ENCODE data around the gene PLCH2.

GRCh38 chr1:2538376-2538775, 62.3 kb downstream of the PLCH2 start:
- TF ChIP-seq, protein P1, sequence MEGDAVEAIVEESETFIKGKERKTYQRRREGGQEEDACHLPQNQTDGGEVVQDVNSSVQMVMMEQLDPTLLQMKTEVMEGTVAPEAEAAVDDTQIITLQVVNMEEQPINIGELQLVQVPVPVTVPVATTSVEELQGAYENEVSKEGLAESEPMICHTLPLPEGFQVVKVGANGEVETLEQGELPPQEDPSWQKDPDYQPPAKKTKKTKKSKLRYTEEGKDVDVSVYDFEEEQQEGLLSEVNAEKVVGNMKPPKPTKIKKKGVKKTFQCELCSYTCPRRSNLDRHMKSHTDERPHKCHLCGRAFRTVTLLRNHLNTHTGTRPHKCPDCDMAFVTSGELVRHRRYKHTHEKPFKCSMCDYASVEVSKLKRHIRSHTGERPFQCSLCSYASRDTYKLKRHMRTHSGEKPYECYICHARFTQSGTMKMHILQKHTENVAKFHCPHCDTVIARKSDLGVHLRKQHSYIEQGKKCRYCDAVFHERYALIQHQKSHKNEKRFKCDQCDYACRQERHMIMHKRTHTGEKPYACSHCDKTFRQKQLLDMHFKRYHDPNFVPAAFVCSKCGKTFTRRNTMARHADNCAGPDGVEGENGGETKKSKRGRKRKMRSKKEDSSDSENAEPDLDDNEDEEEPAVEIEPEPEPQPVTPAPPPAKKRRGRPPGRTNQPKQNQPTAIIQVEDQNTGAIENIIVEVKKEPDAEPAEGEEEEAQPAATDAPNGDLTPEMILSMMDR (IDR thresholded peaks at IDR 0.05; ENCODE audit: low read depth, low read length, missing input control), result no peak
- TF ChIP-seq, protein P2, sequence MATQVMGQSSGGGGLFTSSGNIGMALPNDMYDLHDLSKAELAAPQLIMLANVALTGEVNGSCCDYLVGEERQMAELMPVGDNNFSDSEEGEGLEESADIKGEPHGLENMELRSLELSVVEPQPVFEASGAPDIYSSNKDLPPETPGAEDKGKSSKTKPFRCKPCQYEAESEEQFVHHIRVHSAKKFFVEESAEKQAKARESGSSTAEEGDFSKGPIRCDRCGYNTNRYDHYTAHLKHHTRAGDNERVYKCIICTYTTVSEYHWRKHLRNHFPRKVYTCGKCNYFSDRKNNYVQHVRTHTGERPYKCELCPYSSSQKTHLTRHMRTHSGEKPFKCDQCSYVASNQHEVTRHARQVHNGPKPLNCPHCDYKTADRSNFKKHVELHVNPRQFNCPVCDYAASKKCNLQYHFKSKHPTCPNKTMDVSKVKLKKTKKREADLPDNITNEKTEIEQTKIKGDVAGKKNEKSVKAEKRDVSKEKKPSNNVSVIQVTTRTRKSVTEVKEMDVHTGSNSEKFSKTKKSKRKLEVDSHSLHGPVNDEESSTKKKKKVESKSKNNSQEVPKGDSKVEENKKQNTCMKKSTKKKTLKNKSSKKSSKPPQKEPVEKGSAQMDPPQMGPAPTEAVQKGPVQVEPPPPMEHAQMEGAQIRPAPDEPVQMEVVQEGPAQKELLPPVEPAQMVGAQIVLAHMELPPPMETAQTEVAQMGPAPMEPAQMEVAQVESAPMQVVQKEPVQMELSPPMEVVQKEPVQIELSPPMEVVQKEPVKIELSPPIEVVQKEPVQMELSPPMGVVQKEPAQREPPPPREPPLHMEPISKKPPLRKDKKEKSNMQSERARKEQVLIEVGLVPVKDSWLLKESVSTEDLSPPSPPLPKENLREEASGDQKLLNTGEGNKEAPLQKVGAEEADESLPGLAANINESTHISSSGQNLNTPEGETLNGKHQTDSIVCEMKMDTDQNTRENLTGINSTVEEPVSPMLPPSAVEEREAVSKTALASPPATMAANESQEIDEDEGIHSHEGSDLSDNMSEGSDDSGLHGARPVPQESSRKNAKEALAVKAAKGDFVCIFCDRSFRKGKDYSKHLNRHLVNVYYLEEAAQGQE (IDR thresholded peaks at IDR 0.05), result no peak
- TF ChIP-seq SP1 (IDR thresholded peaks at IDR 0.05) (no peak), JUND (IDR thresholded peaks at IDR 0.05) (no peak)

Data from liver (tissue), 3 donors.